HCT116 (cell line): ENCODE data around the gene TIMP3. TPM values are rescaled to one million over a fixed set of nuclear protein-coding genes. Genes with fewer than 3 reads are reported as not detected.

Source experiments
- ATAC-seq: fragments of 200-7000 bp; cut with Tn5 transposase; 2 replicates; pipeline ENCODE4 v1.9.1; 2020; ENCODE audit warnings: mild to moderate bottlenecking, moderate library complexity
- BruUV-seq: library from RNA; stranded (reverse); fragments of 400-500 nt; replicated peaks from 2 replicates; lab custom pipeline; 2021; lab: Mats Ljungman, UMichigan
- CTCF ChIA-PET: fragments of 300-600 bp; sonication (Branson Sonifier 250); formaldehyde crosslinking; loops from one replicate; lab custom pipeline; 2021; ENCODE audit warnings: antibody characterized with exemption; lab: Charles Lee
- POLR2A ChIA-PET: fragments of 300-600, 350-600 bp; sonication (Branson Sonifier 250); formaldehyde crosslinking; loops from one replicate; lab custom pipeline; 2021; ENCODE audit warnings: antibody characterized with exemption; lab: Charles Lee
- RAD21 ChIA-PET, 2 experiments: fragments of 300-600 bp; sonication (Branson Sonifier 250); formaldehyde crosslinking; loops; one replicate each; lab custom pipeline; 2023; ENCODE audit warnings: low total read pairs in 2 of 2; ENCODE audit not compliant: uncharacterized antibody in 2 of 2, unreplicated experiment in 2 of 2, low non-redundant PET in 1 of 2; lab: Charles Lee
- DNase-seq: peaks from one replicate; pipeline ENCODE4 v3.0.0-alpha.2; 2010; ENCODE audit warnings: low read depth, low spot score
- H2AFZ ChIP-seq: fragments of 200-600 bp; shearing (Covaris generic), sonication (generic); 2 replicates; pipeline ENCODE4 v1.6.1; 2017; ENCODE audit warnings: low read depth, mixed run types, mixed read lengths, antibody characterized with exemption, low read length; ENCODE audit not compliant: poor library complexity, severe bottlenecking
- H3K27ac ChIP-seq: 2 replicates; pipeline ENCODE4 v1.5.1; 2012; ENCODE audit warnings: low read depth, low read length
- H3K27me3 ChIP-seq: fragments of 200-600 bp; sonication (generic); 2 replicates; pipeline ENCODE4 v1.6.1; 2016; ENCODE audit warnings: mixed run types, low read length, mixed read lengths; ENCODE audit not compliant: insufficient read depth
- H3K36me3 ChIP-seq, 2 experiments: fragments of 200-500 bp in 1 of 2; fragments of 200-600 bp in 1 of 2; sonication (Bioruptor generic) in 1 of 2; sonication (generic) in 1 of 2; 2 replicates each; pipeline versions ENCODE4 v1.5.1 to v1.6.1; 2014 to 2016; ENCODE audit warnings: low read length in 2 of 2, inconsistent platforms in 1 of 2, mixed read lengths in 1 of 2, mixed run types in 1 of 2; ENCODE audit not compliant: insufficient read depth in 2 of 2, control insufficient read depth in 1 of 2
- H3K4me1 ChIP-seq, 2 experiments: fragments of 200-600 bp in 1 of 2; sonication (generic) in 1 of 2; 2 replicates each; pipeline versions ENCODE4 v1.5.1 to v1.6.1; 2012 to 2017; ENCODE audit warnings: low read length in 2 of 2, inconsistent platforms in 1 of 2, mild to moderate bottlenecking in 1 of 2, mixed read lengths in 1 of 2, mixed run types in 1 of 2, moderate library complexity in 1 of 2; ENCODE audit not compliant: insufficient read depth in 2 of 2, control insufficient read depth in 1 of 2
- H3K4me2 ChIP-seq: fragments of 200-600 bp; sonication (generic); 2 replicates; pipeline ENCODE4 v1.6.1; 2017; ENCODE audit warnings: mixed run types, low read length, mixed read lengths
- H3K4me3 ChIP-seq, 2 experiments: fragments of 200-600 bp in 1 of 2; sonication (generic) in 1 of 2; replicated peaks in 1 of 2; 2 replicates each; pipeline ENCODE4 v1.5.1; 2011 to 2016; ENCODE audit warnings: low read length in 2 of 2, control low read depth in 1 of 2, low read depth in 1 of 2, mild to moderate bottlenecking in 1 of 2, mixed read lengths in 1 of 2, mixed run types in 1 of 2
- H3K79me2 ChIP-seq: fragments of 200-600 bp; sonication (generic); 2 replicates; pipeline ENCODE4 v1.6.1; 2017; ENCODE audit warnings: mild to moderate bottlenecking, mixed run types, low read length, moderate library complexity, mixed read lengths; ENCODE audit not compliant: insufficient read depth
- H3K9ac ChIP-seq: fragments of 200-600 bp; sonication (generic); 2 replicates; pipeline ENCODE4 v1.6.1; 2016; ENCODE audit warnings: low read length, mixed read lengths
- H3K9me2 ChIP-seq: fragments of 200-600 bp; sonication (generic), shearing (Covaris generic); 2 replicates; pipeline ENCODE4 v1.6.1; 2017; ENCODE audit warnings: mixed run types, mild to moderate bottlenecking, moderate library complexity; ENCODE audit not compliant: insufficient read depth
- H3K9me3 ChIP-seq, 2 experiments: fragments of 200-500 bp in 1 of 2; fragments of 200-600 bp in 1 of 2; sonication (Bioruptor generic) in 1 of 2; sonication (generic) in 1 of 2; 2 replicates each; pipeline ENCODE4 v1.6.1; 2014 to 2017; ENCODE audit warnings: low read length in 2 of 2, mixed read lengths in 2 of 2, inconsistent platforms in 1 of 2, low read depth in 1 of 2, mild to moderate bottlenecking in 1 of 2, mixed run types in 1 of 2, moderate library complexity in 1 of 2; ENCODE audit not compliant: control insufficient read depth in 1 of 2, insufficient read depth in 1 of 2
- H4K20me1 ChIP-seq: fragments of 200-600 bp; sonication (generic), shearing (Covaris generic); 2 replicates; pipeline ENCODE4 v1.6.1; 2017; ENCODE audit warnings: mixed run types, mild to moderate bottlenecking, moderate library complexity; ENCODE audit not compliant: insufficient read depth
- ATF3 ChIP-seq: IDR thresholded peaks from 2 replicates; pipeline ENCODE4 v1.6.1; 2012
- EGR1 ChIP-seq: IDR thresholded peaks from 2 replicates; pipeline ENCODE4 v1.6.1; 2012; ENCODE audit warnings: low read depth
- ELF1 ChIP-seq: IDR thresholded peaks from 2 replicates; pipeline ENCODE4 v1.6.1; 2012; ENCODE audit warnings: low read depth, borderline replicate concordance
- EZH2 ChIP-seq: fragments of 200-600 bp; sonication (generic); IDR thresholded peaks from 2 replicates; pipeline ENCODE4 v1.6.1; 2017; ENCODE audit warnings: antibody characterized with exemption, mixed run types
- EZH2phosphoT487 ChIP-seq: fragments of 200-600 bp; IDR thresholded peaks from 2 replicates; pipeline ENCODE4 v1.6.1; 2018; ENCODE audit warnings: antibody characterized with exemption, borderline replicate concordance
- JUND ChIP-seq: IDR thresholded peaks from 2 replicates; pipeline ENCODE4 v1.6.1; 2012
- POLR2A ChIP-seq: IDR thresholded peaks from 2 replicates; pipeline ENCODE4 v1.7.0; 2011; ENCODE audit warnings: borderline replicate concordance; ENCODE audit not compliant: insufficient read depth, insufficient read length; ENCODE audit errors: extremely low read depth
- POLR2AphosphoS5 ChIP-seq: IDR thresholded peaks from 2 replicates; pipeline ENCODE4 v1.6.1; 2011; ENCODE audit warnings: mild to moderate bottlenecking, low read depth, low read length, moderate library complexity
- RAD21 ChIP-seq: IDR thresholded peaks from 2 replicates; pipeline ENCODE4 v1.6.1; 2012; ENCODE audit warnings: low read depth, mild to moderate bottlenecking
- REST ChIP-seq: IDR thresholded peaks from 2 replicates; pipeline ENCODE4 v1.6.1; 2012; ENCODE audit warnings: low read depth
- SRF ChIP-seq: IDR thresholded peaks from 2 replicates; pipeline ENCODE4 v1.6.1; 2012; ENCODE audit warnings: low read depth
- TCF7L2 ChIP-seq: IDR thresholded peaks from 2 replicates; pipeline ENCODE4 v1.7.0; 2011; ENCODE audit warnings: borderline replicate concordance, inconsistent platforms; ENCODE audit not compliant: insufficient read depth, insufficient read length; ENCODE audit errors: extremely low read depth
- YY1 ChIP-seq: IDR thresholded peaks from 2 replicates; pipeline ENCODE4 v1.6.1; 2011; ENCODE audit warnings: low read length, low read depth, moderate library complexity, mild to moderate bottlenecking; ENCODE audit not compliant: insufficient replicate concordance; ENCODE audit errors: extremely low read depth
- intact Hi-C: fragments of 100-400 bp; cut with micrococcal nuclease; formaldehyde crosslinking; loops from 2 replicates; pipeline ENCODE4 v1.10.0; 2022
- total RNA-seq: library from RNA; stranded (reverse); gene quantifications from one replicate; pipeline ENCODE4 v1.2.1, GENCODE V29; 2021; ENCODE audit not compliant: unreplicated experiment
- TF ChIP-seq, protein P1 (sequence below), 3 experiments: fragments of 200-600 bp in 1 of 3; sonication (generic) in 1 of 3; IDR thresholded peaks in 2 of 3; conservative IDR thresholded peaks in 1 of 3; 2 replicates each; pipeline ENCODE4 v1.5.1; 2012 to 2017; ENCODE audit warnings: low read depth in 2 of 3, low read length in 2 of 3, antibody characterized with exemption in 1 of 3, borderline replicate concordance in 1 of 3, control low read depth in 1 of 3, mild to moderate bottlenecking in 1 of 3, mixed read lengths in 1 of 3, mixed run types in 1 of 3, moderate library complexity in 1 of 3; ENCODE audit not compliant: insufficient read depth in 1 of 3
- TF ChIP-seq, protein P2 (sequence below): IDR thresholded peaks from 2 replicates; pipeline ENCODE4 v1.6.1; 2012

The TIMP3 gene
- total RNA-seq, 1 experiment from 2014 or later: 2.2 TPM

DNA sequence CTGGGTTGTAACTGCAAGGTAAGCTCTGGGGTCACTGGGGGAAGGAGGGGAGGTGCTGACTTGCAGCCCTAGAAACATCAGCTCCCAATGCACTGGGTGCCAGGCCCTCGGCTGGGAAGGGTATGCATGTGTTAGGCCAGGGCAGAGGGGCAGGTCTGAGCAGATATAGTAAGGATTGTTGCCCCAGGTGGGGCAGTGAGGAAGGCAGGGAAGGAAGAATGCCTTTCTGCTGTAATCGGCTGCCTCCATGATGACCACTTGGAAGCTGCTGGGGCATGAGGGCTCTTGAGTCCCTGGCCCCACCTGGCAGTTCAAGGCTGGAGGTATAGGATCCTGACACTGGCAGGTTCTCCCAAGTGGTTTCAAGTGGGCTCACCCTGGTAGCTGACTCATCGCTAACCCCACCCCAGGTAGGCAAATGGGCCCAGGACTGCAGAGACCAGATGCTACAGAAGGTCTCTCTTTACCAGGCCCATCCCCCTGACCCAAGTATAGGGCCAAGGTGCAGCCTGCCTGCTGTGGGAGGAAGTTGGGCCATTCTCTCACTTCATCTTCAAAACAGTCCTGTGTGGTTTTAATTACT lies 56.7 kb downstream of the TIMP3 start:
- no TSS peak for BruUV-seq
- no peak for ATAC-seq
- no peaks in the 10 kb centered on the region for H4K20me1 ChIP-seq
- intact Hi-C loops: no loop called here
- no peak overlapping the region for H3K9ac ChIP-seq
- H3K36me3 ChIP-seq: no peaks in the 10 kb centered on the region
- ChIA-PET RAD21 (no interaction called here), POLR2A (no interaction called here), CTCF (no interaction called here)
- no peaks in the 10 kb centered on the region for H3K9me2 ChIP-seq
- H3K27ac ChIP-seq: no peak overlapping the region
- H3K4me2 ChIP-seq: no peak overlapping the region
- no peak overlapping the region for H2AFZ ChIP-seq
- no peaks in the 10 kb centered on the region for H3K79me2 ChIP-seq
- no peaks in the 10 kb centered on the region for H3K9me3 ChIP-seq
- no peak overlapping the region for H3K4me3 ChIP-seq
- H3K27me3 ChIP-seq: peaks cover 20% of the 10 kb centered on the region
- DNase-seq: no peak
- no peaks in the 10 kb centered on the region for H3K4me1 ChIP-seq
- TF ChIP-seq, protein P1, sequence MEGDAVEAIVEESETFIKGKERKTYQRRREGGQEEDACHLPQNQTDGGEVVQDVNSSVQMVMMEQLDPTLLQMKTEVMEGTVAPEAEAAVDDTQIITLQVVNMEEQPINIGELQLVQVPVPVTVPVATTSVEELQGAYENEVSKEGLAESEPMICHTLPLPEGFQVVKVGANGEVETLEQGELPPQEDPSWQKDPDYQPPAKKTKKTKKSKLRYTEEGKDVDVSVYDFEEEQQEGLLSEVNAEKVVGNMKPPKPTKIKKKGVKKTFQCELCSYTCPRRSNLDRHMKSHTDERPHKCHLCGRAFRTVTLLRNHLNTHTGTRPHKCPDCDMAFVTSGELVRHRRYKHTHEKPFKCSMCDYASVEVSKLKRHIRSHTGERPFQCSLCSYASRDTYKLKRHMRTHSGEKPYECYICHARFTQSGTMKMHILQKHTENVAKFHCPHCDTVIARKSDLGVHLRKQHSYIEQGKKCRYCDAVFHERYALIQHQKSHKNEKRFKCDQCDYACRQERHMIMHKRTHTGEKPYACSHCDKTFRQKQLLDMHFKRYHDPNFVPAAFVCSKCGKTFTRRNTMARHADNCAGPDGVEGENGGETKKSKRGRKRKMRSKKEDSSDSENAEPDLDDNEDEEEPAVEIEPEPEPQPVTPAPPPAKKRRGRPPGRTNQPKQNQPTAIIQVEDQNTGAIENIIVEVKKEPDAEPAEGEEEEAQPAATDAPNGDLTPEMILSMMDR (IDR thresholded peaks at IDR 0.05 in 2 of 3, conservative IDR thresholded peaks at IDR 0.05 in 1 of 3; ENCODE audit: borderline replicate concordance in 1 of 3, insufficient read depth in 1 of 3, low read depth in 2 of 3, low read length in 2 of 3): no peak
- TF ChIP-seq YY1: no peak
- no peak for TF ChIP-seq EGR1
- no peak for TF ChIP-seq POLR2A
- TF ChIP-seq RAD21: no peak
- TF ChIP-seq POLR2AphosphoS5: no peak
- TF ChIP-seq ELF1: no peak
- TF ChIP-seq JUND: no peak
- TF ChIP-seq ATF3: no peak
- TF ChIP-seq REST: no peak
- no peak for TF ChIP-seq TCF7L2
- no peak for TF ChIP-seq EZH2phosphoT487
- no peak for TF ChIP-seq EZH2
- TF ChIP-seq, protein P2, sequence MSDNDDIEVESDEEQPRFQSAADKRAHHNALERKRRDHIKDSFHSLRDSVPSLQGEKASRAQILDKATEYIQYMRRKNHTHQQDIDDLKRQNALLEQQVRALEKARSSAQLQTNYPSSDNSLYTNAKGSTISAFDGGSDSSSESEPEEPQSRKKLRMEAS: no peak
- TF ChIP-seq SRF: no peak
